H1 (cell line): ENCODE data around the gene EPHA3. TPM values are rescaled to one million over a fixed set of nuclear protein-coding genes. Genes with fewer than 3 reads are reported as not detected.

ENCODE experiments used
- CTCF ChIA-PET: fragments of 300-600 bp; sonication (Branson Sonifier 250); formaldehyde crosslinking; loops from one replicate; lab custom pipeline; 2021; ENCODE audit not compliant: partially characterized antibody; lab: Charles Lee
- POLR2A ChIA-PET: fragments of 300-600 bp; sonication (Branson Sonifier 250); formaldehyde crosslinking; loops from one replicate; lab custom pipeline; 2021; ENCODE audit warnings: inconsistent platforms; ENCODE audit not compliant: partially characterized antibody; lab: Charles Lee
- DNase-seq, 2 experiments: peaks; one replicate each; pipeline versions ENCODE4 v3.0.0 to v3.0.0-alpha.2; 2010 to 2022; ENCODE audit warnings: low spot score in 2 of 2, low read depth in 1 of 2, mixed read lengths in 1 of 2
- FAIRE-seq: peaks from 2 replicates; lab custom pipeline; 2011; peaks lifted over from hg19 to GRCh38; lab: Jason Lieb, UNC
- H2AFZ ChIP-seq: 2 replicates; pipeline ENCODE4 v1.8.1; 2012; ENCODE audit warnings: low read length, inconsistent platforms
- H2AK5ac ChIP-seq: 2 replicates; pipeline ENCODE4 v1.6.1; 2013; ENCODE audit warnings: low read depth, low read length
- H2BK120ac ChIP-seq: replicated peaks from 2 replicates; pipeline ENCODE3; 2013; ENCODE audit warnings: low read depth, low read length, inconsistent platforms
- H2BK12ac ChIP-seq: 2 replicates; pipeline ENCODE4 v1.6.1; 2013; ENCODE audit warnings: low read depth, low read length
- H2BK15ac ChIP-seq: 2 replicates; pipeline ENCODE4 v1.6.1; 2013; ENCODE audit warnings: low read length
- H2BK20ac ChIP-seq: 2 replicates; pipeline ENCODE4 v1.6.1; 2013; ENCODE audit warnings: low read length
- H2BK5ac ChIP-seq: 2 replicates; pipeline ENCODE4 v1.6.1; 2013; ENCODE audit warnings: low read depth, low read length
- H3K14ac ChIP-seq: 2 replicates; pipeline ENCODE4 v1.6.1; 2013; ENCODE audit warnings: inconsistent platforms; ENCODE audit not compliant: insufficient read length
- H3K18ac ChIP-seq: 2 replicates; pipeline ENCODE4 v1.6.1; 2013; ENCODE audit warnings: low read length; ENCODE audit errors: extremely low read depth
- H3K23ac ChIP-seq: 2 replicates; pipeline ENCODE4 v1.6.1; 2013; ENCODE audit warnings: inconsistent platforms; ENCODE audit not compliant: insufficient read length
- H3K23me2 ChIP-seq: 2 replicates; pipeline ENCODE4 v1.6.1; 2013; ENCODE audit warnings: low read depth, low read length
- H3K27ac ChIP-seq: 2 replicates; pipeline ENCODE4 v1.6.1; 2011; ENCODE audit warnings: low read depth, low read length, inconsistent platforms
- H3K27me3 ChIP-seq, 4 experiments: replicated peaks in 1 of 4; 1 replicate in 1 of 4; 2 replicates in 3 of 4; pipeline versions ENCODE4 v1.6.1 to v1.8.1; 2011 to 2013; ENCODE audit warnings: low read length in 3 of 4, mild to moderate bottlenecking in 3 of 4, inconsistent platforms in 2 of 4, mixed read lengths in 2 of 4, moderate library complexity in 1 of 4; ENCODE audit not compliant: control insufficient read depth in 3 of 4, insufficient read depth in 3 of 4; ENCODE audit errors: extremely low read depth in 1 of 4
- H3K36me3 ChIP-seq, 4 experiments: 2 replicates each; pipeline versions ENCODE4 v1.6.1 to v1.8.1; 2011 to 2013; ENCODE audit warnings: mild to moderate bottlenecking in 4 of 4, low read length in 3 of 4, moderate library complexity in 2 of 4, control low read depth in 1 of 4, inconsistent platforms in 1 of 4; ENCODE audit not compliant: insufficient read depth in 4 of 4, control insufficient read depth in 2 of 4
- H3K4ac ChIP-seq: replicated peaks from 2 replicates; pipeline ENCODE3; 2013; ENCODE audit warnings: low read length, low read depth, mixed read lengths, inconsistent platforms; ENCODE audit not compliant: insufficient read length
- H3K4me1 ChIP-seq, 4 experiments: replicated peaks in 1 of 4; 1 replicate in 1 of 4; 2 replicates in 3 of 4; pipeline versions ENCODE4 v1.6.1 to v1.8.1; 2011 to 2013; ENCODE audit warnings: low read length in 3 of 4, inconsistent platforms in 2 of 4, mixed read lengths in 1 of 4; ENCODE audit not compliant: insufficient read depth in 4 of 4, control insufficient read depth in 3 of 4
- H3K4me2 ChIP-seq, 2 experiments: 2 replicates each; pipeline versions ENCODE4 v1.6.1 to v1.8.1; 2011 to 2013; ENCODE audit warnings: low read depth in 2 of 2, low read length in 2 of 2, control low read depth in 1 of 2, inconsistent platforms in 1 of 2, mild to moderate bottlenecking in 1 of 2; ENCODE audit not compliant: insufficient read depth in 1 of 2
- H3K4me3 ChIP-seq, 4 experiments: fragments of 200-600, 300-600 bp in 1 of 4; sonication (generic), shearing (Covaris generic), sonication (Bioruptor Twin) in 1 of 4; 2 replicates each; pipeline versions ENCODE4 v1.5.1 to v1.8.1; 2011 to 2016; ENCODE audit warnings: low read length in 4 of 4, low read depth in 3 of 4, control low read depth in 2 of 4, inconsistent platforms in 2 of 4, mild to moderate bottlenecking in 2 of 4, mixed read lengths in 1 of 4, moderate library complexity in 1 of 4; ENCODE audit not compliant: insufficient read depth in 2 of 4; ENCODE audit errors: extremely low read depth in 1 of 4
- H3K56ac ChIP-seq: replicated peaks from 2 replicates; pipeline ENCODE3; 2013; ENCODE audit warnings: low read depth, mild to moderate bottlenecking, mixed read lengths, low read length, inconsistent platforms; ENCODE audit not compliant: insufficient read length
- H3K79me1 ChIP-seq: 2 replicates; pipeline ENCODE4 v1.6.1; 2013; ENCODE audit warnings: low read depth, low read length, control low read depth
- H3K79me2 ChIP-seq, 2 experiments: 2 replicates each; pipeline versions ENCODE4 v1.6.1 to v1.8.1; 2012 to 2013; ENCODE audit warnings: low read length in 2 of 2, mild to moderate bottlenecking in 2 of 2, inconsistent platforms in 1 of 2; ENCODE audit not compliant: insufficient read depth in 2 of 2, control insufficient read depth in 1 of 2
- H3K9ac ChIP-seq, 4 experiments: replicated peaks in 1 of 4; 1 replicate in 1 of 4; 2 replicates in 3 of 4; pipeline versions ENCODE4 v1.6.1 to v1.8.1; 2011 to 2013; ENCODE audit warnings: low read depth in 3 of 4, low read length in 3 of 4, control low read depth in 2 of 4, mild to moderate bottlenecking in 2 of 4, moderate library complexity in 2 of 4, inconsistent platforms in 1 of 4; ENCODE audit errors: extremely low read depth in 1 of 4
- H3K9me3 ChIP-seq, 2 experiments: 2 replicates each; pipeline versions ENCODE4 v1.6.1 to v1.8.1; 2012 to 2013; ENCODE audit warnings: mild to moderate bottlenecking in 2 of 2, moderate library complexity in 2 of 2, control low read depth in 1 of 2, inconsistent platforms in 1 of 2, low read depth in 1 of 2, low read length in 1 of 2, mixed read lengths in 1 of 2; ENCODE audit not compliant: insufficient read depth in 2 of 2
- H4K20me1 ChIP-seq, 2 experiments: replicated peaks in 1 of 2; 2 replicates each; pipeline versions ENCODE3 to v1.8.1; 2011 to 2013; ENCODE audit warnings: inconsistent platforms in 2 of 2, low read length in 2 of 2, mild to moderate bottlenecking in 1 of 2; ENCODE audit not compliant: insufficient read depth in 2 of 2, control insufficient read depth in 1 of 2
- H4K5ac ChIP-seq: 2 replicates; pipeline ENCODE4 v1.6.1; 2013; ENCODE audit warnings: low read length, low read depth, mixed read lengths, inconsistent platforms; ENCODE audit not compliant: insufficient read length
- H4K8ac ChIP-seq: 2 replicates; pipeline ENCODE4 v1.8.0; 2013; ENCODE audit warnings: mild to moderate bottlenecking, moderate library complexity, low read length, inconsistent platforms; ENCODE audit not compliant: insufficient read depth; ENCODE audit errors: extremely low read depth
- H4K91ac ChIP-seq: replicated peaks from 2 replicates; pipeline ENCODE3; 2013; ENCODE audit warnings: low read length, mixed read lengths, inconsistent platforms; ENCODE audit not compliant: insufficient read length
- CBX5 ChIP-seq: fragments of 300-800, 300-1000 bp; sonication (generic); IDR thresholded peaks from 2 replicates; pipeline ENCODE4 v1.7.1; 2016; ENCODE audit warnings: antibody characterized with exemption, low read length, low read depth
- CEBPB ChIP-seq: IDR thresholded peaks from 2 replicates; pipeline ENCODE4 v1.6.1; 2012; ENCODE audit warnings: low read depth, low read length
- CHD2 ChIP-seq: IDR thresholded peaks from 2 replicates; pipeline ENCODE4 v1.6.1; 2012; ENCODE audit warnings: low read length, improper control_type of control experiment
- EP300 ChIP-seq, 2 experiments: IDR thresholded peaks; 1 replicate in 1 of 2; 2 replicates in 1 of 2; pipeline ENCODE4 v1.6.1; 2011 to 2012; ENCODE audit warnings: low read depth in 2 of 2, low read length in 2 of 2, mild to moderate bottlenecking in 2 of 2, borderline replicate concordance in 1 of 2, inconsistent platforms in 1 of 2, moderate library complexity in 1 of 2
- FOSL1 ChIP-seq: IDR thresholded peaks from 2 replicates; pipeline ENCODE4 v1.6.1; 2011; ENCODE audit warnings: mild to moderate bottlenecking, low read depth, low read length, moderate library complexity; ENCODE audit not compliant: insufficient read depth
- KDM1A ChIP-seq: fragments of 200-600, 300-600 bp; sonication (generic); IDR thresholded peaks from 2 replicates; pipeline ENCODE4 v1.7.1; 2016; ENCODE audit warnings: mild to moderate bottlenecking, low read length, borderline replicate concordance
- NRF1 ChIP-seq: IDR thresholded peaks from 2 replicates; pipeline ENCODE4 v1.6.1; 2011; ENCODE audit warnings: mild to moderate bottlenecking, low read depth, low read length, improper control_type of control experiment
- RAD21 ChIP-seq, 2 experiments: IDR thresholded peaks in 1 of 2; conservative IDR thresholded peaks in 1 of 2; 2 replicates each; pipeline ENCODE4 v1.6.1; 2011; ENCODE audit warnings: low read depth in 2 of 2, low read length in 2 of 2, improper control_type of control experiment in 1 of 2, inconsistent platforms in 1 of 2, mild to moderate bottlenecking in 1 of 2, moderate library complexity in 1 of 2
- RFX5 ChIP-seq: IDR thresholded peaks from 2 replicates; pipeline ENCODE4 v1.6.1; 2011; ENCODE audit warnings: low read depth, low read length, improper control_type of control experiment, borderline replicate concordance
- SP2 ChIP-seq: IDR thresholded peaks from 2 replicates; pipeline ENCODE4 v1.6.1; 2012; ENCODE audit warnings: mild to moderate bottlenecking, low read length, inconsistent platforms
- TAF1 ChIP-seq: IDR thresholded peaks from 2 replicates; pipeline ENCODE4 v1.6.1; 2011; ENCODE audit warnings: mild to moderate bottlenecking, low read depth, low read length
- TEAD4 ChIP-seq: IDR thresholded peaks from 2 replicates; pipeline ENCODE4 v1.6.1; 2012; ENCODE audit warnings: low read depth, low read length, inconsistent platforms, mixed read lengths
- WGBS, 2 experiments: shearing (Covaris generic) in 1 of 2; methylation state at CpG; one replicate each; pipeline versions ENCODE4 v1.1.6 to v1.1.7; 2013 to 2015; ENCODE audit warnings: low lambda C conversion rate in 2 of 2, mixed read lengths in 2 of 2, inconsistent platforms in 1 of 2, low coverage in 1 of 2, missing lambda C conversion rate in 1 of 2; ENCODE audit not compliant: insufficient replicate concordance in 2 of 2, insufficient coverage in 1 of 2, insufficient read length in 1 of 2; ENCODE audit errors: extremely low coverage in 1 of 2, missing lambda C conversion rate in 1 of 2; 5-methylcytosine and 5-hydroxymethylcytosine counted together
- polyA plus RNA-seq, 7 experiments: library from polyadenylated mRNA; depleted of rRNA in 3 of 7; stranded (reverse) in 5 of 7; unstranded in 2 of 7; fragments of >200 nt in 5 of 7; fragments of 200-250 nt in 2 of 7; gene quantifications; 1 replicate in 5 of 7; 2 replicates in 1 of 7; 4 replicates in 1 of 7; pipeline versions ENCODE4 v1.2.1 to v1.2.3, GENCODE V29; 2011 to 2013; ENCODE audit warnings: missing spikeins in 2 of 7, mixed read lengths in 2 of 7
- total RNA-seq: library from RNA; stranded (reverse); fragmentation: NEBNext Ultra II Directional; extraction: Animal tissue kit (Norgen Biotek cat#: 25700); gene quantifications from 2 replicates; pipeline ENCODE4 v1.2.1, GENCODE V29; 2021
- TF ChIP-seq, protein P1 (sequence below): IDR thresholded peaks from 2 replicates; pipeline ENCODE4 v1.6.1; 2011; ENCODE audit warnings: low read length, improper control_type of control experiment

Gene EPHA3
- total and polyA plus RNA-seq, 2 of the 8 experiments (the other 6 are each of a cell fraction or from before 2014, with no cell fraction given): 0.09 to 0.22 TPM

DNA sequence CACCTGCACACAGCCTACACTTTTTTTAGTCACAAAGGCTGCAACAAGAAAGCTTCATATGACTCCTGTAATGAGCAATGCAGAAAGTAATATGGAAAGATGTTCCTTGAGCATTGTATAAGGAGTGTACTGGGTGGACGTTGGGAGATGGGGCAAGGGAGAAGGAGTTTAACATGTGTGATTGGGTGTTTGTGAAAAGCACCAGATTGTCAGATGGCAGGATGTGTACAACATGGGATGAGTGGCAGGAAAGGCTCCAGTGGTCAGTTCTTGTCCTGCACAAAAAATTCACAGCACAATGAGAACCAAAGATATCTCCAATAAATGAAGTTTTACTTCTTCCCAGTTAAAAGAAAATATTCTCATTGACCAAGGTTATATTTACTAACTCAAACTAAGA lies 255.1 kb downstream of the EPHA3 start:
- H2AFZ ChIP-seq: peak overlapping the region; percentile 6; the same call in 1 of the 2 replicates
- no peaks in the 10 kb centered on the region for H3K36me3 ChIP-seq
- no peaks in the 10 kb centered on the region for H3K27me3 ChIP-seq
- no peak overlapping the region for H2BK12ac ChIP-seq
- no peak overlapping the region for H2BK120ac ChIP-seq
- H3K18ac ChIP-seq: no peak overlapping the region
- H3K4me3 ChIP-seq: no peak overlapping the region
- no peaks in the 10 kb centered on the region for H4K20me1 ChIP-seq
- H3K14ac ChIP-seq: no peak overlapping the region
- no peaks in the 10 kb centered on the region for H3K79me2 ChIP-seq
- ChIA-PET POLR2A (no interaction called here), CTCF (interaction anchor here (0.9 kb wide), 1 partner anchor 188 kb away, joined by 3 read pairs; no protein-coding TSS in a partner anchor)
- H3K27ac ChIP-seq: no peak overlapping the region
- no peak overlapping the region for H3K9ac ChIP-seq
- no peak overlapping the region for H2BK15ac ChIP-seq
- no peak overlapping the region for H3K23ac ChIP-seq
- H3K4ac ChIP-seq: no peak overlapping the region
- H3K23me2 ChIP-seq: no peaks in the 10 kb centered on the region
- H3K9me3 ChIP-seq: no peaks in the 10 kb centered on the region
- FAIRE-seq: no peak
- no peak overlapping the region for H4K91ac ChIP-seq
- H2AK5ac ChIP-seq: no peak overlapping the region
- TF ChIP-seq KDM1A (no peak), TAF1 (no peak), RFX5 (no peak), CEBPB (no peak), CHD2 (no peak), FOSL1 (no peak), EP300 (IDR thresholded peaks at IDR 0.05; ENCODE audit: borderline replicate concordance in 1 of 2, low read depth in 2 of 2, low read length in 2 of 2) (no peak), SP2 (no peak), NRF1 (no peak), CBX5 (no peak), RAD21 (IDR thresholded peaks at IDR 0.05 in 1 of 2, conservative IDR thresholded peaks at IDR 0.05 in 1 of 2; ENCODE audit: low read depth in 2 of 2, low read length in 2 of 2) (no peak), TEAD4 (no peak)
- TF ChIP-seq, protein P1, sequence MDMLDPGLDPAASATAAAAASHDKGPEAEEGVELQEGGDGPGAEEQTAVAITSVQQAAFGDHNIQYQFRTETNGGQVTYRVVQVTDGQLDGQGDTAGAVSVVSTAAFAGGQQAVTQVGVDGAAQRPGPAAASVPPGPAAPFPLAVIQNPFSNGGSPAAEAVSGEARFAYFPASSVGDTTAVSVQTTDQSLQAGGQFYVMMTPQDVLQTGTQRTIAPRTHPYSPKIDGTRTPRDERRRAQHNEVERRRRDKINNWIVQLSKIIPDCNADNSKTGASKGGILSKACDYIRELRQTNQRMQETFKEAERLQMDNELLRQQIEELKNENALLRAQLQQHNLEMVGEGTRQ: no peak
- DNase-seq: no peak
- no peak overlapping the region for H2BK20ac ChIP-seq
- no peak overlapping the region for H3K56ac ChIP-seq
- no peak overlapping the region for H2BK5ac ChIP-seq
- no peak overlapping the region for H3K4me2 ChIP-seq
- H4K5ac ChIP-seq: no peak overlapping the region
- no peaks in the 10 kb centered on the region for H3K4me1 ChIP-seq
- H4K8ac ChIP-seq: no peak overlapping the region
- no peaks in the 10 kb centered on the region for H3K79me1 ChIP-seq
- WGBS, 2 experiments: 67% methylated on average over 1 of the region's 1 CpG; no CpG with 5 or more reads in 1 of the 2 experiments
